OCI-LY7 (cell line): ENCODE measurements around the gene DNAH8.

Source experiments
- CTCF ChIP-seq: fragments of 200-600 bp; sonication (generic); conservative IDR thresholded peaks from 2 replicates; pipeline ENCODE4 v1.5.1; 2014; ENCODE audit warnings: mild to moderate bottlenecking, antibody characterized with exemption, low read length, moderate library complexity, mixed read lengths
- EZH2phosphoT487 ChIP-seq: fragments of 200-600 bp; sonication (generic); IDR thresholded peaks from 2 replicates; pipeline ENCODE4 v1.6.1; 2018; ENCODE audit warnings: low read depth, borderline replicate concordance, mild to moderate bottlenecking, mixed run types, antibody characterized with exemption, low read length, moderate library complexity, mixed read lengths

GRCh38 chr6:38988736-38989449, 273.8 kb downstream of the DNAH8 start:
- TF ChIP-seq CTCF (no peak), EZH2phosphoT487 (no peak)
